HepG2 (cell line): Measurements from ENCODE around the gene PPP1R7. TPM values are rescaled to one million over a fixed set of nuclear protein-coding genes. Genes with fewer than 3 reads are reported as not detected.

ENCODE experiments used
- ARID5B ChIP-seq: IDR thresholded peaks from 2 replicates; pipeline ENCODE4 v1.4.0; 2020; ENCODE audit warnings: mild to moderate bottlenecking, missing genetic modification reagents
- BRCA1 ChIP-seq: sonication (generic); formaldehyde crosslinking; IDR thresholded peaks from 2 replicates; pipeline ENCODE4 v1.4.0; 2020; ENCODE audit warnings: missing genetic modification reagents
- CBX5 ChIP-seq: sonication (generic); formaldehyde crosslinking; IDR thresholded peaks from 2 replicates; pipeline ENCODE4 v1.4.0; 2020; ENCODE audit warnings: missing genetic modification reagents, borderline replicate concordance
- CHD4 ChIP-seq: fragments of 200-600 bp; sonication (generic); IDR thresholded peaks from 2 replicates; pipeline ENCODE4 v1.7.0; 2017; ENCODE audit warnings: mild to moderate bottlenecking, low read length, borderline replicate concordance
- HDAC6 ChIP-seq: fragments of 200-600 bp; sonication (generic); IDR thresholded peaks from 2 replicates; pipeline ENCODE4 v1.7.0; 2017; ENCODE audit warnings: mild to moderate bottlenecking, antibody characterized with exemption, low read length, low read depth
- KDM2A ChIP-seq: sonication (generic); formaldehyde crosslinking; IDR thresholded peaks from 2 replicates; pipeline ENCODE4 v1.4.0; 2020; ENCODE audit warnings: low read depth, missing genetic modification reagents, borderline replicate concordance
- LRRFIP1 ChIP-seq: sonication (generic); formaldehyde crosslinking; conservative IDR thresholded peaks from 2 replicates; pipeline ENCODE4 v1.4.0; 2020; ENCODE audit warnings: missing genetic modification reagents
- MED8 ChIP-seq: sonication (generic); formaldehyde crosslinking; IDR thresholded peaks from 2 replicates; pipeline ENCODE4 v1.8.1; 2023; ENCODE audit warnings: mild to moderate bottlenecking, missing genetic modification reagents; ENCODE audit not compliant: insufficient replicate concordance
- MXI1 ChIP-seq: IDR thresholded peaks from 3 replicates; pipeline ENCODE4 v1.6.1; 2012; ENCODE audit warnings: low read depth, low read length, inconsistent platforms, borderline replicate concordance
- PLRG1 ChIP-seq: fragments of 450-650 bp; conservative IDR thresholded peaks from 2 replicates; pipeline ENCODE4 v1.6.1; 2016
- PRPF4 ChIP-seq: fragments of 200-400 bp; formaldehyde crosslinking; IDR thresholded peaks from 2 replicates; pipeline ENCODE4 v1.6.1; 2016; ENCODE audit warnings: low read length, low read depth; ENCODE audit not compliant: poor library complexity, severe bottlenecking
- RXRA ChIP-seq: sonication (generic); formaldehyde crosslinking; IDR thresholded peaks from 2 replicates; pipeline ENCODE4 v1.5.1; 2020; ENCODE audit warnings: missing genetic modification reagents
- ZBTB8A ChIP-seq: sonication (generic); formaldehyde crosslinking; IDR thresholded peaks from 2 replicates; pipeline ENCODE4 v1.4.0; 2020; ENCODE audit warnings: mild to moderate bottlenecking, low read depth, missing genetic modification reagents, borderline replicate concordance
- ZKSCAN1 ChIP-seq: fragments of 150-350 bp; IDR thresholded peaks from 2 replicates; pipeline ENCODE4 v1.6.1; 2014; ENCODE audit warnings: low read length
- ZNF18 ChIP-seq: sonication (generic); formaldehyde crosslinking; IDR thresholded peaks from 2 replicates; pipeline ENCODE4 v1.8.0; 2022; ENCODE audit warnings: mild to moderate bottlenecking, missing genetic modification reagents; ENCODE audit not compliant: insufficient replicate concordance
- ZNF570 ChIP-seq: sonication (generic); formaldehyde crosslinking; IDR thresholded peaks from 2 replicates; pipeline ENCODE4 v1.4.0; 2020; ENCODE audit warnings: mild to moderate bottlenecking, missing genetic modification reagents, borderline replicate concordance
- ZXDC ChIP-seq: sonication (generic); formaldehyde crosslinking; IDR thresholded peaks from 2 replicates; pipeline ENCODE4 v1.5.0; 2020; ENCODE audit warnings: mild to moderate bottlenecking, missing genetic modification reagents
- polyA plus RNA-seq, 8 experiments: library from polyadenylated mRNA; depleted of rRNA in 3 of 8; stranded (reverse) in 7 of 8; unstranded in 1 of 8; fragments of >200 nt; fragmentation: Illumina TruSeq in 4 of 8; extraction: Trizol in 4 of 8; gene quantifications; 2 replicates each; pipeline versions ENCODE4 v1.2.1 to v1.2.3, GENCODE V29; 2011 to 2016; ENCODE audit warnings: low read depth in 4 of 8, missing spikeins in 1 of 8, mixed read lengths in 1 of 8; ENCODE audit not compliant: insufficient read depth in 1 of 8
- total RNA-seq, 5 experiments: library from RNA; depleted of rRNA; stranded (reverse); fragments of >200 nt; fragmentation: Illumina TruSeq; extraction: Trizol; gene quantifications; 2 replicates each; pipeline ENCODE4 v1.2.3, GENCODE V29; 2016; ENCODE audit warnings: low read depth in 1 of 5

PPP1R7 gene
- total and polyA plus RNA-seq, 2 of the 13 experiments (the other 11 are each of a cell fraction or from before 2014, with no cell fraction given) = 33.3 to 67.9 TPM

GRCh38 chr2:241217320-241218031 is 67.2 kb downstream of the PPP1R7 start (continued):
- peak; percentile 54; the same call in 1 of the 2 replicates for TF ChIP-seq ARID5B
- peak; percentile 93 for TF ChIP-seq KDM2A
- no peak for TF ChIP-seq BRCA1 (CRISPR knock-in tag)
- peak; percentile 84 for TF ChIP-seq RXRA (CRISPR knock-in tag)
- TF ChIP-seq ZNF570 (CRISPR knock-in tag) = no peak; the same call in 1 of the 2 replicates
- peak; percentile 79; the same call in 2 of the 3 replicates for TF ChIP-seq MXI1
- no peak for TF ChIP-seq ZKSCAN1
- TF ChIP-seq CBX5 (CRISPR knock-in tag) = no peak
- no peak for TF ChIP-seq PRPF4
- peak; percentile 70 for TF ChIP-seq ZNF18 (CRISPR knock-in tag)
- no peak for TF ChIP-seq ZBTB8A (CRISPR knock-in tag)
- TF ChIP-seq LRRFIP1 (CRISPR knock-in tag) = no peak
- no peak for TF ChIP-seq PLRG1
- TF ChIP-seq MED8 (CRISPR knock-in tag) = peak; percentile 83
- TF ChIP-seq HDAC6 = no peak
- peak; percentile 85; the same call in 1 of the 2 replicates for TF ChIP-seq ZXDC (CRISPR knock-in tag)
- TF ChIP-seq CHD4 = no peak
